DND-41 (cell line): ENCODE data around the gene C22orf42.

Experiments used
- ATAC-seq: fragments of 200-7000 bp; cut with Tn5 transposase; 3 replicates; pipeline ENCODE4 v1.9.1; 2021; ENCODE audit warnings: low read depth; ENCODE audit not compliant: insufficient read depth
- DNase-seq: peaks from one replicate; pipeline ENCODE4 v3.0.0-alpha.2; 2020
- H2AFZ ChIP-seq: 2 replicates; pipeline ENCODE4 v1.6.0; 2012; ENCODE audit warnings: low read depth, low read length
- H3K27ac ChIP-seq: 2 replicates; pipeline ENCODE4 v1.5.1; 2012; ENCODE audit warnings: low read length, inconsistent platforms
- H3K27me3 ChIP-seq: fragments of 200-600 bp; sonication (generic); 2 replicates; pipeline ENCODE4 v1.6.0; 2012; ENCODE audit warnings: low read length, mild to moderate bottlenecking, inconsistent platforms; ENCODE audit not compliant: insufficient read depth, poor library complexity
- H3K36me3 ChIP-seq: 2 replicates; pipeline ENCODE4 v1.5.1; 2012; ENCODE audit warnings: low read length, inconsistent platforms; ENCODE audit not compliant: insufficient read depth
- H3K4me1 ChIP-seq: 2 replicates; pipeline ENCODE4 v1.5.1; 2012; ENCODE audit warnings: mild to moderate bottlenecking, low read length; ENCODE audit not compliant: insufficient read depth
- H3K4me2 ChIP-seq: 2 replicates; pipeline ENCODE4 v1.6.0; 2012; ENCODE audit warnings: mild to moderate bottlenecking, moderate library complexity, low read length, inconsistent platforms; ENCODE audit not compliant: insufficient read depth
- H3K4me3 ChIP-seq, 2 experiments: fragments of 200-600 bp in 1 of 2; shearing (Covaris generic) in 1 of 2; 2 replicates each; pipeline ENCODE4 v1.5.1; 2012 to 2016; ENCODE audit warnings: inconsistent platforms in 2 of 2, low read length in 2 of 2, mild to moderate bottlenecking in 2 of 2, low read depth in 1 of 2, moderate library complexity in 1 of 2
- H3K79me2 ChIP-seq: 2 replicates; pipeline ENCODE4 v1.6.0; 2012; ENCODE audit warnings: low read length, inconsistent platforms; ENCODE audit not compliant: insufficient read depth
- H3K9ac ChIP-seq: 2 replicates; pipeline ENCODE4 v1.6.0; 2012; ENCODE audit warnings: low read depth, mild to moderate bottlenecking, inconsistent platforms, low read length, moderate library complexity
- H3K9me3 ChIP-seq: 2 replicates; pipeline ENCODE4 v1.5.1; 2012; ENCODE audit warnings: low read length, moderate library complexity, mild to moderate bottlenecking, inconsistent platforms; ENCODE audit not compliant: insufficient read depth, severe bottlenecking
- H4K20me1 ChIP-seq: 2 replicates; pipeline ENCODE4 v1.6.0; 2012; ENCODE audit warnings: low read length; ENCODE audit not compliant: insufficient read depth
- EZH2 ChIP-seq: IDR thresholded peaks from 3 replicates; pipeline ENCODE4 v1.6.1; 2012; ENCODE audit warnings: borderline replicate concordance, low read depth, mild to moderate bottlenecking, moderate library complexity, low read length, inconsistent platforms; ENCODE audit not compliant: severe bottlenecking
- TF ChIP-seq, protein P1 (sequence below): IDR thresholded peaks from 2 replicates; pipeline ENCODE4 v1.5.1; 2012; ENCODE audit warnings: borderline replicate concordance, low read length, moderate library complexity, mild to moderate bottlenecking; ENCODE audit not compliant: poor library complexity, severe bottlenecking; ENCODE audit errors: extremely low read depth

Gene C22orf42

DNA sequence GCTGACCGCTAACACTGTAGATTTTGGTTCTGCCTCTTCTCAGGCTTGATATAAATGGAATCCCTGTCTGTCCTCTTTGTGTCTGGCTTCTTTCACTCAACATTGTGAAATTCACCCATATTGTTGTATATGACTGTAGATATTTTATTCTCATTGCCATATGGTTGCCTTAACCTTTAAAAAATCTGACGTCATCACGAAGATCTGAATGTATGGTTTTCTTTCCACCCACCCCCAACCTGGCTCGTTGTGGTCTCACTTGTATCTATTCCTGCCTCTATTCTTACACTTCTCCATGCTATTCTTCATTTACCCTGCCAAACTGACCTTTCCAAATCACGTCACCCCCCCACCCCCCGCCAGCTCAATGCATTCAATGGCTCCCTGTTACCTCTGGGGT is 21.9 kb upstream of the C22orf42 start:
- TF ChIP-seq EZH2 = no peak
- TF ChIP-seq, protein P1, sequence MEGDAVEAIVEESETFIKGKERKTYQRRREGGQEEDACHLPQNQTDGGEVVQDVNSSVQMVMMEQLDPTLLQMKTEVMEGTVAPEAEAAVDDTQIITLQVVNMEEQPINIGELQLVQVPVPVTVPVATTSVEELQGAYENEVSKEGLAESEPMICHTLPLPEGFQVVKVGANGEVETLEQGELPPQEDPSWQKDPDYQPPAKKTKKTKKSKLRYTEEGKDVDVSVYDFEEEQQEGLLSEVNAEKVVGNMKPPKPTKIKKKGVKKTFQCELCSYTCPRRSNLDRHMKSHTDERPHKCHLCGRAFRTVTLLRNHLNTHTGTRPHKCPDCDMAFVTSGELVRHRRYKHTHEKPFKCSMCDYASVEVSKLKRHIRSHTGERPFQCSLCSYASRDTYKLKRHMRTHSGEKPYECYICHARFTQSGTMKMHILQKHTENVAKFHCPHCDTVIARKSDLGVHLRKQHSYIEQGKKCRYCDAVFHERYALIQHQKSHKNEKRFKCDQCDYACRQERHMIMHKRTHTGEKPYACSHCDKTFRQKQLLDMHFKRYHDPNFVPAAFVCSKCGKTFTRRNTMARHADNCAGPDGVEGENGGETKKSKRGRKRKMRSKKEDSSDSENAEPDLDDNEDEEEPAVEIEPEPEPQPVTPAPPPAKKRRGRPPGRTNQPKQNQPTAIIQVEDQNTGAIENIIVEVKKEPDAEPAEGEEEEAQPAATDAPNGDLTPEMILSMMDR = no peak

DNA sequence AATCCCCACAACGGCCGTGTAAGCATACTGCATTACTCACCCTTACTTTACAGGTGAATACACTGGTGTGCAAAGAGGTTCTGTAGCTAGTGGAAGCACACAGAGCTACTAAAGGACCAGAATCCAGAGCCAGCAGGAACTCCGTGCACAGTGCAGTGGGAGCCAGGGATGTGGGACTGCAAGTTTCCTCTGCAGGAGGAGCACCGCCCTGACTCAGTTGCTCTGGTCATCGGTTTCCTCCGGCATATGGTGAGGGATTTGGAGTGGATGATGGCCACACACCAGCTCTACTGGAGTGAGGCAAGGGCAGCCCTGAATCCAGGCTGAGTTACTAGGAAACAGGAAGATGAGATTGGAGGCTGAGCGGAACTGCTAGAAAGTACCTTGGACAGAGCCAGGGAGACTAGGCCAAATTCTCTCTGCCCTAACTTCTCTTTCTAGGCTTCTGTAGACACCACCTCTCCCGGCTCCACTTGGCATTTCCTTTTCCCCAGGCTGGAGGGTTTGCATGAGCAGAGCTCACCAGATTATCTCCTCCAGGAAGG is 18.2 kb upstream of the C22orf42 start:
- no peaks in the 10 kb centered on the region for H3K36me3 ChIP-seq
- H3K4me1 ChIP-seq = no peaks in the 10 kb centered on the region
- DNase-seq (no peak), ATAC-seq (no peak)
- H3K9ac ChIP-seq = no peak overlapping the region
- H3K79me2 ChIP-seq = no peaks in the 10 kb centered on the region
- H3K27ac ChIP-seq = no peak overlapping the region
- H3K4me3 ChIP-seq = no peak overlapping the region
- no peaks in the 10 kb centered on the region for H3K27me3 ChIP-seq
- H3K9me3 ChIP-seq = no peaks in the 10 kb centered on the region
- TF ChIP-seq EZH2 = no peak
- TF ChIP-seq, protein P1 = no peak
- H4K20me1 ChIP-seq = no peaks in the 10 kb centered on the region
- no peak overlapping the region for H3K4me2 ChIP-seq
- no peak overlapping the region for H2AFZ ChIP-seq

More for the DNA sequence above, 21.9 kb upstream of the C22orf42 start:
- no peaks in the 10 kb centered on the region for H3K36me3 ChIP-seq
- no peak overlapping the region for H3K9ac ChIP-seq
- no peak overlapping the region for H3K27ac ChIP-seq
- H3K9me3 ChIP-seq = no peaks in the 10 kb centered on the region
- no peaks in the 10 kb centered on the region for H3K79me2 ChIP-seq
- no peak overlapping the region for H3K4me3 ChIP-seq
- DNase-seq (no peak), ATAC-seq (no peak)
- no peaks in the 10 kb centered on the region for H3K4me1 ChIP-seq
- no peak overlapping the region for H3K4me2 ChIP-seq
- H2AFZ ChIP-seq = no peak overlapping the region
- H4K20me1 ChIP-seq = no peaks in the 10 kb centered on the region
- no peaks in the 10 kb centered on the region for H3K27me3 ChIP-seq

DNA sequence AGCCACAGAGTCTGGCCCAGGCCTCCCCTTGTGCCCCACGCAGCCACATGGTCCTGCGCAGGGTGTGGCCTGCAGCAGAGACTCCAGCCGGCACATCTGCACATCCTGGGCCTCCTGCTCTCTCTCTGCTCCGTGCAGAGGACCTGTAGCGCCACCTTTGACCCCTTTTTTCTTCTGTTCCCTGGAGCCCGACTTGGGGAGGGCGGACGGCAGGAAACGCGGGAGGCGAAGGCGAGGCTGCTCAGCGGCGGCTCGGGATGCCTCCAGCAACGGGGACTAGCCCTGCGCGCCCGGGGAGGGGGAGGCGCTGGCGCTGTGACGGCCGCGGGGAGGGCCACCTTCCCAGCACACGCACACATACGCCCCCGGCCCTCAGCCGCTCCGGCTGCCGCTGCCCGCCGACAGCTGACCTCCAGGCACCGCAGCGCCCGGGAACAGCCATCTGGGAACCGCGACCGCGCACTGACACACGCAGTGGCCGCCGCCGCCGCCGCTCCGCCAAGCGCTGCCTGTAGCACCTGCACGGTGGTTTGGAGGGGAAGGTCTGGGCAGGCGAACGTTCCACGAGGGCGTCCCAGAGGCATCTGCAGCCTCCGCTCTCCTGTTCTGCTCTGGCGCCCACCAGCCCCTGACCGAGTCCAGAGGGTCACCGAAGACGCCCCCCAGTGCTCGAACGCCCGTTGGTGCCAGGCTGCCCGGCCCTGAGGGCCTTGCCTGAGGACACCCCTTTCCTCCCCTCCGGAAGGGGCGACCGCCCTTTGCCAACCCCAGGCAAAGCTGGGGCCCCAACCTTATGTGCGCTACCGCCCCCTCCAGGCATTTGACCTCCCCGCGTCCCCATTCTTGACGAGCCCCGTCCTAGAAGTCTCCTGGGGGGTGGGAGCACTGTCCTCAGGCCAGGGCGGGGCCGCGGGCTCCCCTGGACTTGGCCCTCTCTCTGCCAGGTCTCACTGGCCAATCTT is 16.9 kb upstream of the C22orf42 start:
- Histone ChIP-seq H3K27ac (no peak overlapping the region), H3K9me3 (no peaks in the 10 kb centered on the region), H3K9ac (no peak overlapping the region), H3K36me3 (no peaks in the 10 kb centered on the region), H4K20me1 (no peaks in the 10 kb centered on the region), H3K4me3 (no peak overlapping the region), H3K79me2 (no peaks in the 10 kb centered on the region), H3K4me1 (no peaks in the 10 kb centered on the region), H2AFZ (no peak overlapping the region), H3K27me3 (no peaks in the 10 kb centered on the region), H3K4me2 (no peak overlapping the region)
- DNase-seq (no peak), ATAC-seq (no peak)
- no peak for TF ChIP-seq EZH2
- TF ChIP-seq, protein P1 = no peak
